HS-5 (cell line): Measurements from ENCODE around the gene LMAN2.

Source experiments
- DNase-seq: peaks from one replicate; pipeline ENCODE4 v3.0.0-alpha.2; 2012; ENCODE audit warnings: low read depth

LMAN2 gene

GRCh38 chr5:177304392-177305119 lies 46.9 kb downstream of the LMAN2 start:
- DNase-seq = no peak

- DNase-seq = no peak
Measured at GRCh38 chr5:177303925-177304391, 47.5 kb downstream of the LMAN2 start.

GRCh38 chr5:177303121-177303924 lies 48.1 kb downstream of the LMAN2 start, which contains the start of the genes PRELID1 and RAB24:
PRELID1 (plus strand) TSS chr5:177303799; CDS start chr5:177303986, 187 bp downstream.
RAB24 (minus strand) TSS chr5:177303719; CDS start chr5:177303288, 431 bp downstream.
- DNase-seq = no peak

- DNase-seq = no peak
Measured at GRCh38 chr5:177302354-177303110, 48.9 kb downstream of the LMAN2 start.

GRCh38 chr5:177301503-177302165 lies 49.8 kb downstream of the LMAN2 start:
- no peak for DNase-seq

GRCh38 chr5:177300951-177301350 lies 50.5 kb downstream of the LMAN2 start:
- DNase-seq = no peak

- DNase-seq = peak; percentile 36
Measured at GRCh38 chr5:177300236-177300880, 51.1 kb downstream of the LMAN2 start.

GRCh38 chr5:177299697-177300096 lies 51.8 kb downstream of the LMAN2 start:
- DNase-seq = no peak

- DNase-seq = no peak
Measured at GRCh38 chr5:177297922-177298321, 53.5 kb downstream of the LMAN2 start.

GRCh38 chr5:177296581-177296980 lies 54.9 kb downstream of the LMAN2 start:
- DNase-seq = no peak

GRCh38 chr5:177295924-177296323 lies 55.5 kb downstream of the LMAN2 start:
- DNase-seq = no peak

GRCh38 chr5:177294632-177295031 lies 56.8 kb downstream of the LMAN2 start:
- DNase-seq = no peak

GRCh38 chr5:177293819-177294581 lies 57.5 kb downstream of the LMAN2 start:
- no peak for DNase-seq

- DNase-seq = no peak
Measured at GRCh38 chr5:177291735-177292134, 59.7 kb downstream of the LMAN2 start.

GRCh38 chr5:177290816-177291596 lies 60.5 kb downstream of the LMAN2 start:
- DNase-seq = no peak

- no peak for DNase-seq
Measured at GRCh38 chr5:177288191-177288590, 63.3 kb downstream of the LMAN2 start.
